GM19099 (cell line): Measurements from ENCODE around the gene DNAH11.

Experiments used
- POLR2A ChIP-seq: IDR thresholded peaks from 3 replicates; pipeline ENCODE4 v1.6.1; 2011; ENCODE audit warnings: low read depth; ENCODE audit not compliant: insufficient read length; ENCODE audit errors: extremely low read depth

Gene DNAH11

GRCh38 chr7:21543528-21544302 is 876 bp downstream of the DNAH11 start:
- no peak for TF ChIP-seq POLR2A

GRCh38 chr7:21544303-21544656 is 1.4 kb downstream of the DNAH11 start:
- no peak for TF ChIP-seq POLR2A

- no peak for TF ChIP-seq POLR2A
These were observed 1.9 kb downstream of the DNAH11 start for GRCh38 chr7:21544715-21545114.

- TF ChIP-seq POLR2A: no peak
These were observed 4.7 kb downstream of the DNAH11 start for GRCh38 chr7:21547501-21547900.

- TF ChIP-seq POLR2A: no peak
These were observed 5.7 kb downstream of the DNAH11 start for GRCh38 chr7:21548491-21548890.

GRCh38 chr7:21550076-21550475 is 7.2 kb downstream of the DNAH11 start:
- TF ChIP-seq POLR2A: no peak

- TF ChIP-seq POLR2A: no peak
These were observed 8.1 kb downstream of the DNAH11 start for GRCh38 chr7:21550821-21551531.

GRCh38 chr7:21562385-21562784 is 19.5 kb downstream of the DNAH11 start:
- TF ChIP-seq POLR2A: no peak

GRCh38 chr7:21565614-21566013 is 22.8 kb downstream of the DNAH11 start:
- no peak for TF ChIP-seq POLR2A

- TF ChIP-seq POLR2A: no peak
These were observed 23.3 kb downstream of the DNAH11 start for GRCh38 chr7:21566094-21566493.

GRCh38 chr7:21568762-21569161 is 25.9 kb downstream of the DNAH11 start:
- no peak for TF ChIP-seq POLR2A

GRCh38 chr7:21572331-21573313 is 29.8 kb downstream of the DNAH11 start:
- TF ChIP-seq POLR2A: no peak

- TF ChIP-seq POLR2A: no peak
These were observed 36.7 kb downstream of the DNAH11 start for GRCh38 chr7:21579341-21580072.

- no peak for TF ChIP-seq POLR2A
These were observed 37.3 kb downstream of the DNAH11 start for GRCh38 chr7:21580073-21580521.
